NCI-H146 treated with DMSO at 0.1 percent for 48 hours (cell line): Measurements from ENCODE around the gene YEATS4.
A peak's percentile ranks its signal among the peaks of the same experiment; 100 is the strongest.
"Not testable (repeated sequence)": the region's sequence is repeated elsewhere in the genome, so short reads cannot be mapped to it uniquely, and the experiment has no call there.

Experiments used
- DNase-seq: peaks from one replicate; lab custom pipeline; 2025; ENCODE audit not compliant: unreplicated experiment; lab: John Stamatoyannopoulos, UW

Gene YEATS4

GRCh38 chr12:69359531-69360347 lies at the start of gene YEATS4:
TSS of gene YEATS4 (plus strand) at chr12:69359743. CDS start at chr12:69359973, 230 bp downstream.
- peak; percentile 97 for DNase-seq

- no peak for DNase-seq
These were observed 46.3 kb upstream of the YEATS4 start for GRCh38 chr12:69313209-69313608.

- not testable (repeated sequence) for DNase-seq
These were observed 42.8 kb upstream of the YEATS4 start for GRCh38 chr12:69316784-69317183.

GRCh38 chr12:69317233-69317632 lies 42.3 kb upstream of the YEATS4 start:
- DNase-seq, result not testable (repeated sequence)

GRCh38 chr12:69318225-69318624 lies 41.3 kb upstream of the YEATS4 start:
- no peak for DNase-seq

GRCh38 chr12:69321351-69321750 lies 38.2 kb upstream of the YEATS4 start:
- DNase-seq, result no peak

- DNase-seq, result no peak
These were observed 34.6 kb upstream of the YEATS4 start for GRCh38 chr12:69324797-69325466.

GRCh38 chr12:69328426-69328825 lies 31.1 kb upstream of the YEATS4 start:
- no peak for DNase-seq

- DNase-seq, result no peak
These were observed 29.7 kb upstream of the YEATS4 start for GRCh38 chr12:69329669-69330428.

GRCh38 chr12:69330475-69331473 lies 28.8 kb upstream of the YEATS4 start:
- peak; percentile 50 for DNase-seq

GRCh38 chr12:69331519-69331908 lies 28.0 kb upstream of the YEATS4 start:
- no peak for DNase-seq

GRCh38 chr12:69331909-69332684 lies 27.4 kb upstream of the YEATS4 start:
- no peak for DNase-seq

GRCh38 chr12:69332815-69333358 lies 26.7 kb upstream of the YEATS4 start:
- no peak for DNase-seq

- no peak for DNase-seq
These were observed 25.4 kb upstream of the YEATS4 start for GRCh38 chr12:69334158-69334557.

- no peak for DNase-seq
These were observed 22.0 kb upstream of the YEATS4 start for GRCh38 chr12:69337311-69338090.

GRCh38 chr12:69338120-69338859 lies 21.3 kb upstream of the YEATS4 start:
- no peak for DNase-seq

GRCh38 chr12:69338936-69339335 lies 20.6 kb upstream of the YEATS4 start:
- DNase-seq, result no peak

- no peak for DNase-seq
These were observed 19.5 kb upstream of the YEATS4 start for GRCh38 chr12:69339999-69340398.
